NCI-H1417 (cell line): Measurements from ENCODE around the gene TEAD4.

Experiments
- DNase-seq, 3 experiments: peaks; one replicate each; lab custom pipeline; 2025; lab: John Stamatoyannopoulos, UW

Gene TEAD4

DNA sequence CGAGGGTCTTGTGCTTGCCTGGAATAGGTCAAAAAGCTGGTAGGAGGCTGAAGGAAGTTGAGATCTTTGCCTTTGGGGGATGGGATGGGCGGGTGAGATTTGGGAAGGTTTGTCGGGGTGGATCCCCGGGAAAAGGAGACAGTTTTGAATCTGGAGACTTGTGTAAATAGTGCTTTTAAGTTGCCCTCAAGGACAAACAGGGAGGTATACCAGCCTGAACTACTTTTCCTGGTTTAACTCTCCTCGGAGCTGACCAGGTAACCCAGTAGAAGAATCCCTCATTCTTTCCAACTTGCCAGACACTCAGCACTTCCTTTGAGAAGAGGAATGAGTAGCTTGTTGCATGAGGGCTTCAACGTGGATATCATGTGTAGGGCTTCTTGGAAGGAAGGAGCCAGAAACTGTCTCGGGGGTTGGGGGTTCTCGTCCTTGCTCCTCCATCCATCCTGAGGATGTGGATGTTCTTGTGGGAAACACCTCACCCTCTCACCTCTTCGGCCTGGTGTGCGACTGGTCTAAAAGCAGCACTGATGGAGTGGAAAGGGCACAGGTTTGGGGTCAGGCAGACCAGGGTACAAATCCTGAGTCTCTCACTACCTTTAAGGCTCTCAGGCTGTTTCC is 1.9 kb downstream of the TEAD4 start:
- DNase-seq: no peak

DNA sequence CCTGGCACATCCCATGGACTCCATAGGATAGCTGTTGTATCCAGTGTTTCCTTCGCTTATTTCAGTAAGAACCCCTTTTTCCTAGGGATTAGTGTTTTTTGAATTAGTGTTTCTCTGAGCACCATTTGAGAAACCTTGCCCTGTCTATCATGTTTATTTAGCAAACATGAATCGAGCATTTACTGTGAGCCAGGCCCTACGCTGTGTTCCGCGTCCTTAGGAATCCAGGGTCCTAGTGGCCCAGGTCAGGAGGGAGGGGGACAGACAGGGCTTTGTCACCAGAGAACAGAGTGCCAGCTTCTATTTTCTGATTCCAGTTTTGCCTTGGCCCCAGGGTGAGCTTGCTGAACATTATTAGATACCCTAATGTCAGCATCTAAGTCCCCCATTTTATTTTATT is 2.5 kb downstream of the TEAD4 start:
- no peak for DNase-seq

DNA sequence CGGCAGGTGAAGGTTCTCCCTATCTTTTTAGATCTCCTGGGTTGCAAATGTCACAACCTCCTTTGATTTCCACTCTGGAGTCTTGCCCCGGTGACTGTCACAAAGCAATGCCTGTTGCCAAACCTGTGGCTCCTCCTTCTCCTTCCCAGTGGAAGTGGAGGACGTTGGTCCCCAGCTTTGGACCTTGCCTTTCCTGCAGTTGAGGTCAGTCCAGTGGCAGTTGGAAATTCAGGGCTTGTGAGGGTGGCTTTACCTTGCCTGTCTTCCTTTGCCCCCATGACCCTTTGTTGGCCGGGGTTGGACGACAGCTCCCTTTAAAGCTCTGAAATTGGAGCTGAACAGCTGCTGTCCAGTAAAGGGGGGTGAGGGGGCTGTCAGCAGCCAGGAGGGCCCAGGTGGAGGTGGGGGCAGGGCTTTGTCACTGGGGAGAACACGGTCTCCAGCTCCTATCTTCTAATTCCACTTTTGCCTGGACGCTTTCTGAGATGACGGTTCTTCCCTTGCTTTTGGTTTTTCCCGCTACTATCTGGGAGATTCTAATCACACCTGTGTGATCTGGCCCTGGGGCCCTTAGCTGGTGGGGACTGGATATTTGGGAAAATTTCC is 4.1 kb downstream of the TEAD4 start:
- DNase-seq: peak in 1 of 3 experiments; percentile 18

DNA sequence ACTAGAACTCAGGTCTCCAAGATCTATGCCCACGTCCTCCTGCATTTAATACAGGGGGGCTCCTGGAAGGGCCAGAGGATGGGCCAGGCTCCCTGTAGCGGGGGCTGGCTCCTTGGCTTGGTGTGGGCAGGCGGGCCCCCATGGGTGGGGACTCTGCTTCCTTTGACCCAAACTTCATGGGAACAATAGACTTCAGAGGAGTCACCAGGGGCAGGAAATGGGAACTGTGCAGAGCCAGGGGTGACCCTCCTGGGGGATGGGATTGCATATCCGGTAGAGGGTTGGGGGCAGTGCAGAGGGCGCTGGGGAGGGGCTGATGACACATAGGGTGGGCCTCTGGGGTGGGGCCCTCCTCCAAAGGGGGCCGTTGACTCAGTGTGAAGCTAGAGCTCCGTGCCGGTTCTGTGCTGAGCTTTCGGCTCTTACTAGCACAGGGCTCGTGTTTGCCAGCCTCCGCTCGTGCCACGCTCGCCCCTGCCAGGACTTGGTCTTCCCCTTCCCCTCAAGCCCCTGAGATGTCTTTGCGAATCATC is 4.6 kb downstream of the TEAD4 start:
- no peak for DNase-seq

DNA sequence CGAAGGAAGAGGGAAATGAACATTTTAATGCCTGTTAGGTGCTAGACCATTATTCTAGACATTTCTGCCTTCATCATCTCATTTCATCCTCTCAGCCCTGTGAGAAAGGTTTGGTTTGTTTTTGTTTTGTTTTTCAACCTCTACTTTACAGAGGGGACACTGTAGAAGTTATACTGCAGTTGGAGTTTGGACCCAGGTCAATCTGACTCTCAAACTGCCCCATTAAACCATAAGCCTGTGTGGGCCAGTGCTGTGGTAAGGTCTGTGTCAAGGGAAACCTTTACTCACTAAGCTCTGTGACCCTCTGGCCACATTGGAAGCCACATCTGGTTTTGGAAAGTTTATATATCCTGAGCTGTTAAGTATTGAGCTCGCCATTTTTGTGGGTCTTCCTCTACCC is 8.5 kb downstream of the TEAD4 start:
- no peak for DNase-seq

DNA sequence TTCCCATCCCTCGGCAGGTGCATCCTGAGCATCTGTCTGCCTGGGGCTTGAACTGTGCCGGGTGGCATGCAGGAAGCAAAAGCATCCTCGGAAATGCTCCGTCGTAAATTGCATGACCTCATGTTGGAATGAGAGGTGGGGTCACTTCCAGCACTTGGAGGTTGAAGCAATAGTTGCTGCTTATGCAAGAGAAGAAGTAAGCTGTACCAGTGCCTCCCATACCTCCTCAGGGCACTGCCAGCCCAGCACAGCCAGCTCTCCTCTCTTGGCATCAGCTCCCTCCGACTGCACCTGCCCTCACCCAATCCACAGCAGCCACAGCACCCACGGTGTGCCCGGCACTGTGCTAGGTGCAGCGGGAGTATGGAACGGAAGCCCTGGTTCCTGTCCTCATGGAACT is 11.5 kb downstream of the TEAD4 start:
- no peak for DNase-seq

DNA sequence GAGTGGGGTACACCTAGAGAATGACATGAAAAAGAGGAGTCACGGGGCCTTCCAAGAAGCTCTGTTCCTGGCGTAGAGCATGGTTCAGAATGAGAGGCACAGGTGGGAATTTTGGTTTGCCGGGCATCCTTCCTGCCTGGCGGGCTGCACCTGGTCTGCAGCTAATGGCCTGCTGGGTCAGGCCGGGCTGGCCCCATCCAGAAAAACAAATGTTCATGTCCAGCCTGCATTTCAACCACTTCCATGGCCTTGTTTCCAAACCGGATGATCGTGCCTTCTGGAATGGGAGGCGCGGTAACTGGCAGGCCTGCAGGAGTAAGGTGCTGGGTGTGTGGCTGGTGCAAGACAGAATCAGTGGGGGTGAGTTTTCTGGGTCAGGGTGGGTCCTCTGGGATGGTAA is 14.4 kb downstream of the TEAD4 start:
- DNase-seq: no peak

DNA sequence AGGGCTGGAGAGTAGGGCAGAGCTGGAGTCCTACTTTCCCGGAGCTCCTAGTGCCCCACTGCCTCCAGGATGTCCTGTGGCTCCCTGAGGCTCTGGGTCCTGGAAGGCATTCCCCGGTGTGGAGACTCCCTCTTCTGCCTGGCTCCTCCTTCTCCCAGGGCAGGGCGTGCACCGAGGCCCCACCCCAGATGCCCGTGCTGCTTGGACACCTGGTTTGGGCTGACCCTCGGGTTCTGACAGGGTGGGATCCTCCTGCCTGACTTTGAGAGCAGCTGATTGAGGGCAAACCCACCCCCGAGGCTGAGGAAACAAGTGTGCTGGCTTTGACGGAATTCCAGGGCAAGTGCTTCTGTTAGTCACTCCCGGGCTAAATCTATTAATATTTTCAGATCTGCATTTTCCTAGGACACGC is 15.4 kb downstream of the TEAD4 start:
- DNase-seq: no peak

DNA sequence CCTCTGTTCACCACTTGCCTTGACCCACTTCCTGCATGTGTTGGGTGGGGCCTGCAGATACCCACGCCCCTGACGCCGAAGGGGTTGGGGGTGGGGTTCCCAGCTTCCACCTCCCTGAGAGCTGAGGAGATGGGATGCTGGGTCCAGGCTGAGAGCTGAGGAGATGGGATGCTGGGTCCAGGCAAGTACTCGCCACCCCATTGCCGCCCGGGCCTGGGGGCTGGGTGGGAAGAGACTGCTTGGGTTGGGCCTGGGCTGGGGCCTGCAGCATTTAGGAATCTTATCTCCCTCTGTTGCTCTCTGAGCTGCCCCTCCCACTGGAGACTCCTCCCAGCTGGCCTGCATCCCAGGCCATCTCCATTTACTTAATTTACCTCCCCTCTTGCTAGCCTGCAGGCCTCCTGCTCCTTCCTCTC is 17.4 kb downstream of the TEAD4 start:
- no peak for DNase-seq

DNA sequence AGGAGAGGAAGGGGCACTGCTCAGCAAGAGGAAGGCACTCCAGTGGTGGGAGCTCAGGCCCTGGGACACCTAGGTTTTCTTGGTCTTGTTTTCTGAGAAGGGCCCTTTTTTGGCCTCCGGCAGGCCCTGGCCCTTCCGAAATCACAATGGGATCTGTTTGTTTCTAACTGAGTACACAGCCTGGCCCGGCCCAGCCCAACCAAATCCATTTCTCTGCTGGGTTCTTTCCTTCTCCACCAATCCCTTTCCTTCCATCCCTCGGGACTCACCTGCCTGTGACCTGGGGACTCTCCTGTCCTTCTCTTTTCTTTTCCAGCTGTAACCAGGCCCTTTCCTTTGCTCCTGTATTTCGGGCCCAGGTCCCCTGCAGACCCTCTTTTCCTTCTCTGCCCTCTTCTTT is 18.6 kb downstream of the TEAD4 start:
- no peak for DNase-seq

DNA sequence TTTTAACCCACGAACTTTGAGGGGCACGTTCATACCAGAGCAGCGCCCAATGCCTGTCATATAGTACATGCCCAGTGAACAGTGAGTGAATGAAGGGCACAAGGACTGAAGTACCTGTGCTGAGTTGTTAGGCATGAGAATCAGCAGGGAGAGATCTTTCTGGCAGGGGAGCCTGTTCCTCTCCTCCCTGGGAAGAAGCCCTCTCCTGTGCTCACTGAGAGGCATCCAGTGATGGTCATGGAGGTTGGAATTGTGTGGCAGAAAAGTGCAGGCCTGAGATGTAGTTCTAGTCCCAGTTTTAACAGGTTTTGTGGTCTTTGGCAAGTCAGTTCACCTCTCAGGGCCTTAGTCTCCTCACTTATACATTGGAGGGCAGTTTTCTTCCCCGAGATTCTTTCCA is 20.6 kb downstream of the TEAD4 start:
- DNase-seq: no peak

DNA sequence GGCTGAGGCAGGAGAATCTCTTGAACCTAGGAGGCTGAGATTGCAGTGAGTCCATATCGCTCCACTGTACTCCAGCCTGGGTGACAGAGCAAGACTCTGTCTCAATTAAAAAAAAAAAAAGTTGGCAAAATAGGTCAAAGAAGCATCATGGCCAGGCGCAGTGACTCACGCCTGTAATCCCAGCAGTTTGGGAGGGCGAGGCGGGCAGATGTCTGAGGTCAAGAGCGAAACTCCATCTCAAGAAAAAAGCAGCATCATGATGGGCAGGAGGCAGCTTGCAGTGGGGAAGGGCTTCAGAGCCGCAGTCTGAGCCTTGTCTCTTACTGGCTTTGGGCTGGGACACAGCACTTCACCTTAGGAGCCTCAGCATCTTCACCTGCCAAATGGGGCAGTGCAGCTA is 21.4 kb downstream of the TEAD4 start:
- no peak for DNase-seq

DNA sequence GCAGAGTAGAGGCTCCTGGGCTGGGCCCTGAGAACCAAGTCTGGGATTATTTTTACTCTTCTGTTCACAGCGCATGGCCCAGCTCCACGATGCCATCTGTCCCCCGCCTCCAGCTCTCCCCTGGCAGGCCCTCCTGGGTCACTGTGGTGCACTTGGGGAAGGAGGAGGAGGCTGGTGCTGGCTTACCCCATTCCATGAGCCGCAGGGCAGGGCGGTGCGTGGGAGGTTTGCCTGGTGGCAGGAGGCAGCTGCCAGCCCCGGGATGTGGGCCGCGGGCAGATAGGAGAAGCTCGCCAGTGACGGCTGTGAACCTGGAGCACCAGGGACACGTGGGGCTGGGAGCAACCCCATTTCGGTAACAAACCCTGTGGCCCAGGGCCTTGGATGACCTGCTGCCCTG is 23.2 kb downstream of the TEAD4 start:
- no peak for DNase-seq

DNA sequence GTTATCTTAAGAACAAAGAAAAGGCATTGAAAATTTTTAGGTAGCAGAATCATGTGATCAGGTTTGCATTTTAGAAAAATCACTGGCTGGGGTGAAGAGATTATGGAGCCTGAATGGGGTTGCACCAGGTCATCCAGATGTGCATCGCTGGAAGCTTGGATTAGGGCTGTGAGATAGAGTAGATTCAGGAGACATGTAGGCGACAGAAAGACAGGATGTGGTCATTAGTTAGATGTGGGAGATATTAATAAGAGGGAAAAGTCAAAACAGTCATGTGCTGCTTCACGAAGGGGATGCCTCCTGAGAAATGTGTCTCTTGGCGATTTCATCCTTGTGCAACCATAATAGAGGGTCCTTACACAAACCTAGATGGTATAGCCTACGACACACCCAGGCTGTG is 25.1 kb downstream of the TEAD4 start:
- DNase-seq: no peak

DNA sequence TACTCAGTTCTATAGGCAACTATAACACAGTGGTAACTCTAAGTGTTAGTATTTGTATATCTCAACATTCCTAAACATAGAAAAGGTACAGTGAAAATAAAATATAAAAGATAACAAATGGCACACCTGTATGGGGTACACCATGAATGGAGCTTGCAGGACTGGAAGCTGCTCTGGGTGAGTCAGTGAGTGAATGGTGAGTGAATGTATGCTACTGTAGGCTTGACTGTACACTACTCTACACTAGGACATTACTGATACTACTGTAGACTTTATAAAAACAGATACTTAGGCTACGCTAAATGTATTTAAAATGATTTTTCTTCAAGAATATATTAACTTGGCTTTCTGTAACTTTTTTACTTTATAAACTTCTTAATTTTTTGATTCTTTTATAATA is 25.5 kb downstream of the TEAD4 start:
- no peak for DNase-seq

DNA sequence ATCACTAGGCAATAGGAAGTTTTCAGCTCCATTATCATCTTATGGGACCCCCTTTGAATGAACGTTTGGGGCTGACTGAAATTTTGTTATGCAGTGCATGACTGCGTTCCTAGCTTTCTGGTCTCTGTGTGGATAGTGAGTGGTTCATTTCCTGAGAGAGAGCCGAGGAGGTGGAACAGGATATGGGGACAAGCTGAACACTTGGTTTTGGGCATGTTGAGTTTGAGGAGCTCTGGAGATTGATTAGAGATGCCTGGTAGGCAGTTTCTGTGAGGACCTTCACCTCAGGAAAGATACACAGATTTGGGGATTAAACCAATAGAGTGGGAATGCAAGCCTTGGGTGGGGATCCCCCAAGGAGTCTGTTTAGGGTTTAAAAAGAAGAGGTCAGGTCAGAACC is 27.7 kb downstream of the TEAD4 start:
- DNase-seq: no peak

DNA sequence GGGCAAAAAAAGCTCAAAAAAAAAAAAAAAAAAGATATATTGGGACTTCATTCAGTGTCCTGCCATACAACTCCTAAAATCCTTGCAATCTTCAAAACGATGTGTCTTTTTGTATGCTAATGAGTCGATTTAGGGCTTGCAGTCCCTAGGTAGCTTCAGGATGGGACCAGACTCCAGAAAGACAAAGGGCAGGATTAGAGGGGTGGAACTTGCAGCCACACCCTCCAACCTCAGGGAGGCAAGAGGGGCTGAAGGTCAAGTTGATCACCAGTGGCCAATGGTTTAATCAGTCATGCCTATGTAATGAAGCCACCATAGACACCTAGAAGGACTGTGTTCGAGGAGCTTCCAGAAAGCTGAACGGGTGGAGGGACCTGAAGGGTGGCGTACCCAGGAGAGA is 29.3 kb downstream of the TEAD4 start:
- DNase-seq: no peak

DNA sequence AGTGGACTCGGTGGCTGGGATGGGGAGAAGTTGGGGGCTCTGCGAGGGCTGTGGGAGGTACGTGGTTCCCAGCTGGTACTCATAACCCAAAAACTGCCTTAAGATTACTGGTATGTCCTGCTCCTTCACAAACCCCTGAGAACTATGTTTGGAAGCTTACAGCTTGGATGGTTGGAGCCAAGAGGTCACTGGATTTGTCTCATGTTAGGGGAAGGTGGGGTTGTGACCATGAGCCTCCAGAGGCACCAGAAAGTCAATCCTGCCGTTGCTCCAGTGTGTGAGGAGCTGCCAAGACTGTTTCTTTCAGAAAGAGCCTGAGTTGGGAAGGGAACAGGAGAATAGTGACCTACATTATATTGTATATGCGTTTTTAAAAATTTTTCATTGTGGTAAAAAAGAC is 33.5 kb downstream of the TEAD4 start:
- DNase-seq: no peak

DNA sequence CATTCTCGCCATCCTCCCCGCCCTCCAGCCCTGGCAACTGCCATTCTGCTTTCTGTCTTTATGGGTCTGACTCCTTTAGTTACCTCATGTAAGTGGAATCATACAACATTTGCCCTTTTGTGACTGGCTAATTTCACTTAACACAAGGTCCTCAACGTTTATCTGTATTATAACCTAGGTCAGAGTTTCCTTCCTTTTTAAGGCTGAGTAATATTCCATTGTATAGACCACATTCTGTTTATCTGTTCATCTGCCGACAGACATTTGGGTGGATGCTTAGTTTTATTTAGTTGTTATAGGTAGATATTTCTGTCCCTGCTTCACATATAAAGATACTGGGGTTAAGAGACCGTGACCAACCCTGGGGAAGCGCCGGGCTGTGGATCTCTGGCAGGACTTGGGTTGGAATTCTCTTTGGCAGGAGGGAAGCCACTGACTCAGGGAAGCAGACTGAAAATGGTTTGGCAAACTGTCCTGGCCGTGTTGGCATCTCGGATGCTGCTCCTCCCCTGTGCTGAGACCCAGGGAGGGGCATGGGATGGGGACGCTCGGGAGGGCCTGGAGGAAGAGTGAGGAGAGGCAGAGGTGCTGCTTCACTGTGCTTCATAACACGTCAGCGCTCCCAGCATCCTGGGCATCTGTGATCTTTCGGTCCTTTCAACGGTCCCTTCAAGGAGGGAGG is 38.9 kb downstream of the TEAD4 start:
- DNase-seq: no peak

DNA sequence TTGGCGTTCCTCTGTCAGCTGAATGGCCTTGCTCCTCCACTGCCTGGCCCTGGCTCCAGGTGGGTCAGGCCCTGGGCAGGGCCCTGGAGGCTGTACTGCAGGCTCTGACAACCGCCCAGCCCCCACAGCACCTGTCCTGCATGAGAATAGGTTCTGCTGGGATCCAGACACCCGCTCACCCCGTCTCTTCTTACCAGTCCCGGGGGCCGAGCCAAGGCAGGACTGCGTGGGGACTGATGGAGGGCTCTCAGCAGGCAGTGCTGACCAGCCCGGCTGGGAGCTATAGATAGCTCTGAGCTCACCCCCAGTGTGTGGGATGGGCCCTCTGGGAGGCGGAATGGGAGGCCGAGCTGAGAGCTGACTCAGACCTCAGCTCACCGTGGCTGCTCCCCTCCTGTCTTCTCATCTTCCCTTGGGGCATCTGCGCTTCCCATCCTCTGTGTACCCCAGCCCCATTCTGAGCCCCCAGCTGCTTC is 39.6 kb downstream of the TEAD4 start:
- no peak for DNase-seq

DNA sequence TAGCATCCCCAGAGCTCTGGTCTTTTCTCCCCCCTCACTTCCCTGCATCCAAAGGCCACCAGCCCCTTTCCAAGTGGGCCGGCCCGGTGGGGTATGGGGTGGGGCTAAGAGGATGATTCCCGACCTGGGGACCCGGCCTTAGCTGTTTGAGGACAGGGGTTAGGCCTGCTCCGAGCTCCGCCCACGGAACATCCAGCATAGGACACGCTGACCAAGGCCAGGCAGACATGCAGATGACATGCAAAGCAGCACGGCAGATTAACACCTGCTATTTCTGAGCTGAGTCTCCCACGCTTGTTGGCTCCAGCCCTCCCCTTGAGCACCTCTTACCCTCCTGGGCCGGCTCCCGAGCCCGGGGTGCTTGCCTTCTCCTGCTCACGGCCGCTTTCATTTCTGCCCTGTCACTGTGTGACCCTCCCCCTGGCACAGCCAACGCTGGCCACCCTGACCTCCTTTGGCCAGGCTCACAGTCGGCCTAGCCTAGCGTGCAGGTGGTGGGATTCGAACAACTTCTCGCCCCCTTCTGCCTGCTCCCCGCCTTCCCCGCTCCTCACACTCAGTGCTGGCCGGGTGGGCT is 40.2 kb downstream of the TEAD4 start:
- no peak for DNase-seq

DNA sequence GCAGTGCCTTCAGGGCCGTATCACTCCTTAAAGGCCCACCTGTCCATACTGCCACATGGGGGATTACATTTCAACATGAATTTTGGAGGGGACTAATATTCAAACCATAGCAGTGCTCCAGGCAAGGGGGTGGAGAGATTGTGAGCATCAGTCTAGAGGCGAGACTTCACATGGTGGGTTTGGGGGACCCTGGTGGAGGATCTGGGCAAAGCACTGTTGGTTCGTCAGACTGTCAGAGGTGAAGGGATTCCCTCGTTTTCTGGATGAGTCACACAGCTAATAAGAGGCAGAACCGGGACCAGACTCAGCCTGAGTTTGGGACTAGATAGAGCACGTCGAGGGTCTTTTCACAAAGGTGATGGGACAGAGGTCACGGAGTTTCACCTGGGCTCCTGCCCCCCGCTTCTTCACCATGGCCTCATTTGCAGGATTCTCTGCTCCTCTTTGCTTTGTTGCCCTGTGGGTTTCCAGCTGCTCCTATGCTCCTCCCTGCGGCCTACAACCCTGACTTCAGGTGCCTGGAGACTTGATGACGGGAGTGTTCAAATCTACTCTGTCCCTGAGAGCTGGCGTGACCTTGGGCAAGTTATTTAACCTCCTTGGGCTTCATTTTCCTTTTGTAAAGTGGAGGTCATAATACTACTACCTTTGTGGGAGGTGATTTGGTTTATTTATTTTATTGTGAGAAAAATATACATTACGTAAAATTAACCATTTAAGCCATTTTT is 41.5 kb downstream of the TEAD4 start:
- no peak for DNase-seq
